Measurements from ENCODE around the gene GATAD2A.
A peak's percentile ranks its signal among the peaks of the same experiment; 100 is the strongest.

GATAD2A gene

GRCh38 chr19:19529783-19530422, 124.4 kb downstream of the GATAD2A start:
- no peak for DNase-seq (ENCODE audit: low read depth in 2 of 2)

GRCh38 chr19:19530423-19530804, 124.9 kb downstream of the GATAD2A start:
- DNase-seq (ENCODE audit: low read depth in 2 of 2) = no peak

GRCh38 chr19:19530889-19531288, 125.4 kb downstream of the GATAD2A start:
- no peak for DNase-seq (ENCODE audit: low read depth in 2 of 2)

- peak; percentile 64 to 68 for DNase-seq (ENCODE audit: low read depth in 2 of 2)
Measured at GRCh38 chr19:19531951-19532805, 126.7 kb downstream of the GATAD2A start.

- no peak for DNase-seq (ENCODE audit: low read depth in 2 of 2)
Measured at GRCh38 chr19:19532806-19533701, 127.6 kb downstream of the GATAD2A start.

GRCh38 chr19:19533841-19534240, 128.4 kb downstream of the GATAD2A start:
- DNase-seq (ENCODE audit: low read depth in 2 of 2) = no peak

- no peak for DNase-seq (ENCODE audit: low read depth in 2 of 2)
Measured at GRCh38 chr19:19534556-19535265, 129.2 kb downstream of the GATAD2A start.

GRCh38 chr19:19535311-19536191, 130.1 kb downstream of the GATAD2A start:
- no peak for DNase-seq (ENCODE audit: low read depth in 2 of 2)

- DNase-seq (ENCODE audit: low read depth in 2 of 2) = no peak
Measured at GRCh38 chr19:19537075-19538048, 131.9 kb downstream of the GATAD2A start.

GRCh38 chr19:19538061-19538784, 132.7 kb downstream of the GATAD2A start, which contains the start of gene CILP2:
Gene CILP2 (plus strand): TSS chr19:19538265. CDS start chr19:19538350, 85 bp downstream.
- DNase-seq (ENCODE audit: low read depth in 2 of 2) = no peak

GRCh38 chr19:19538785-19539166, 133.3 kb downstream of the GATAD2A start:
- DNase-seq (ENCODE audit: low read depth in 2 of 2) = no peak

GRCh38 chr19:19539698-19540063, 134.2 kb downstream of the GATAD2A start:
- no peak for DNase-seq (ENCODE audit: low read depth in 2 of 2)

GRCh38 chr19:19540064-19540714, 134.7 kb downstream of the GATAD2A start:
- peak; percentile 67 to 77 for DNase-seq (ENCODE audit: low read depth in 2 of 2)

GRCh38 chr19:19540715-19541515, 135.4 kb downstream of the GATAD2A start:
- peak; percentile 57 to 74 for DNase-seq (ENCODE audit: low read depth in 2 of 2)

- no peak for DNase-seq (ENCODE audit: low read depth in 2 of 2)
Measured at GRCh38 chr19:19541616-19542015, 136.1 kb downstream of the GATAD2A start.

- no peak for DNase-seq (ENCODE audit: low read depth in 2 of 2)
Measured at GRCh38 chr19:19542507-19542906, 137.0 kb downstream of the GATAD2A start.

GRCh38 chr19:19543101-19543500, 137.6 kb downstream of the GATAD2A start:
- no peak for DNase-seq (ENCODE audit: low read depth in 2 of 2)
